Activated CD8-positive, alpha-beta T cell treated with anti-CD3 and anti-CD28 coated beads for 36 hours (primary cell): ENCODE measurements around the gene CYP4F2. TPM values are rescaled to one million over a fixed set of nuclear protein-coding genes. Genes with fewer than 3 reads are reported as not detected.
"Not testable (repeated sequence)": the region's sequence is repeated elsewhere in the genome, so short reads cannot be mapped to it uniquely, and the experiment has no call there.

ENCODE experiments used
- ATAC-seq: fragments of 200-7000 bp; cut with Tn5 transposase; one replicate; pipeline ENCODE4 v1.10.0; 2021; ENCODE audit warnings: mild to moderate bottlenecking, moderate library complexity
- CTCF ChIA-PET: fragments of 350-600 bp; sonication (Branson Sonifier 250); formaldehyde crosslinking; loops from one replicate; lab custom pipeline; 2021; ENCODE audit warnings: antibody characterized with exemption; lab: Charles Lee
- POLR2A ChIA-PET: fragments of 350-600 bp; sonication (Branson Sonifier 250); formaldehyde crosslinking; loops from one replicate; lab custom pipeline; 2021; ENCODE audit warnings: antibody characterized with exemption; lab: Charles Lee
- DNase-seq: peaks from one replicate; pipeline ENCODE4 v3.0.0-alpha.2; 2020
- H3K27ac Mint-ChIP-seq: one replicate; pipeline ENCODE4 v1.8.0; 2021; ENCODE audit warnings: mild to moderate bottlenecking, mixed read lengths
- H3K27me3 Mint-ChIP-seq: one replicate; pipeline ENCODE4 v1.8.0; 2021; ENCODE audit warnings: mixed read lengths
- H3K36me3 Mint-ChIP-seq: one replicate; pipeline ENCODE4 v1.8.0; 2021; ENCODE audit warnings: low read depth, mixed read lengths
- H3K4me1 Mint-ChIP-seq: one replicate; pipeline ENCODE4 v1.8.0; 2021; ENCODE audit warnings: low read depth, mixed read lengths
- H3K4me3 Mint-ChIP-seq: one replicate; pipeline ENCODE4 v1.8.0; 2021; ENCODE audit warnings: mild to moderate bottlenecking, moderate library complexity, mixed read lengths
- H3K9me3 Mint-ChIP-seq: one replicate; pipeline ENCODE4 v1.8.0; 2021; ENCODE audit warnings: mixed read lengths
- CTCF ChIP-seq: fragments of 200-600 bp; IDR thresholded peaks from one replicate; pipeline ENCODE4 v1.8.0; 2022; ENCODE audit warnings: antibody characterized with exemption, mild to moderate bottlenecking
- intact Hi-C: fragments of 100-400 bp; cut with micrococcal nuclease; formaldehyde crosslinking; loops from one replicate; pipeline ENCODE4 v1.10.0; 2022
- total RNA-seq, 2 experiments: library from RNA; stranded (reverse); gene quantifications; one replicate each; pipeline ENCODE4 v1.2.3, GENCODE V29; 2021

The CYP4F2 gene
- total RNA-seq, 2 experiments from 2014 or later: 0.18 TPM; not detected in 1

- no peak for ATAC-seq
- H3K36me3 Mint-ChIP-seq: no peaks in the 10 kb centered on the region
- no peak for TF ChIP-seq CTCF
- intact Hi-C loops: no loop called here
- no peak overlapping the region for H3K27ac Mint-ChIP-seq
- ChIA-PET CTCF (no interaction called here), POLR2A (no interaction called here)
- no peak overlapping the region for H3K4me3 Mint-ChIP-seq
- no peak for DNase-seq
- no peaks in the 10 kb centered on the region for H3K9me3 Mint-ChIP-seq
- no peaks in the 10 kb centered on the region for H3K4me1 Mint-ChIP-seq
- H3K27me3 Mint-ChIP-seq: peaks cover 5% of the 10 kb centered on the region
Measured at GRCh38 chr19:15894359-15894758, 3.5 kb downstream of the CYP4F2 start.

DNA sequence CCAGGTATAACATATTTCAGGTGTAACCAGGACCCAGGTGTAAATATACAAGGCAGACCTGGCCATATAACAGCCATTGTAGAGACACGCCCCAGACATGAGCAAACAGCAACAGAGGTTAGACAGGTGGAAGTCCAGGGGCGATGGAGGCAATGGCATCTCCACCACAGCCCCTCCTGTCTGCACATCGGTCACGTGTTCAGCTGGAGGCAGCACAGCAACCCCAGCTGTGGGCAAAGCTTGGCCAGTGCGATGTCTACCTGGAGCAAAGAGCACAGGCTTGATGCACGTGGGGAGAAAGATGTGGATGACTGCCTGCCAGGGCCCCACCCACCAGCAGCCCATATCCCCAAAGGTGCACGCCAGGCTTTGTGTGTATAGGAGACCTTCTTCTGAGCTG lies 4.4 kb downstream of the CYP4F2 start:
- no peaks in the 10 kb centered on the region for H3K4me1 Mint-ChIP-seq
- ChIA-PET POLR2A (no interaction called here), CTCF (no interaction called here)

DNA sequence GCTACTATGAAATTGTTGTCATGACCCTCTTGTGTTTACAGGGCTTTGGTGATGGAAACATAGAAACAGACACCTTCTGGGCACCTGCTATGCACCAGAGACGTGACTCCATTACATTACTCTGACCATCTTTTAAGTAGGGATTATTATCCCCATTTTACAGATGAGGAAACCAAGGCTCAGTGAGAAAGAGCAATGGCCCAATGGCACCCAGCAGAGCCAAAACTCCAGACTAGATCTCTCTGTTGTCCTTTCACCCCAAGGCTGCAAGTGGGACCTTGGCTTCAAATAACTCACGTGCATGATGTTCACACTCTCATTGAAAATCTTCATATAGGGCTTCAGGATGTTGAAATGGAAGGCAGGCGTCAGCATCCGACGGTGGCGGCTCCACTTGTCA lies 5.9 kb downstream of the CYP4F2 start:
- TF ChIP-seq CTCF: no peak
- Mint-ChIP-seq H3K36me3 (no peaks in the 10 kb centered on the region), H3K27ac (no peak overlapping the region), H3K9me3 (no peaks in the 10 kb centered on the region), H3K4me3 (no peak overlapping the region), H3K4me1 (no peaks in the 10 kb centered on the region), H3K27me3 (peaks cover 4% of the 10 kb centered on the region)
- intact Hi-C loops: no loop called here
- ATAC-seq (no peak), DNase-seq (no peak)
- ChIA-PET POLR2A (no interaction called here), CTCF (no interaction called here)

More for the DNA sequence above, 4.4 kb downstream of the CYP4F2 start:
- H3K9me3 Mint-ChIP-seq: no peaks in the 10 kb centered on the region
- peaks cover 4% of the 10 kb centered on the region for H3K27me3 Mint-ChIP-seq
- no peak for TF ChIP-seq CTCF
- intact Hi-C loops: no loop called here
- ATAC-seq (no peak), DNase-seq (no peak)
- H3K27ac Mint-ChIP-seq: no peak overlapping the region
- H3K4me3 Mint-ChIP-seq: no peak overlapping the region
- no peaks in the 10 kb centered on the region for H3K36me3 Mint-ChIP-seq

DNA sequence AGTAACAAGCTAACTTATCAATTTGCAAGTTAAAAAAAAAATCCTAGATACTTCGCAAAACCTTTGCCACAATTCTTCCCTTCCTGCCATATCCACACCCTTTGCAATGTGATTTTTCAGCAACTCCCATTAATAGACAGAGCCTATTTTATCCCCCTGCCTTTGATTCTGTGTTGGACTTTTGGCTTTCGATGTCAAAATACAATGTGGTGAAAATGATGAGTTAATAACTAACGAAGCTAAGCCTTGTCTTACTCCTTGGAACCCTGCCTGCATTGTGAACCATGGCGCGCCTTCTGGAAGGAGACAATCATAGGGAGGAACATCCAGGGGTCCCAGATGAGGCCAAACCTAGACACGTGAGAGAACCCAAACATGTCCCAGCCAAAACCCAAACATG lies 6.4 kb downstream of the CYP4F2 start:
- ChIA-PET CTCF (no interaction called here), POLR2A (no interaction called here)
- Mint-ChIP-seq H3K4me3 (no peak overlapping the region), H3K27ac (no peak overlapping the region), H3K27me3 (peaks cover 4% of the 10 kb centered on the region), H3K4me1 (no peaks in the 10 kb centered on the region), H3K36me3 (no peaks in the 10 kb centered on the region), H3K9me3 (no peaks in the 10 kb centered on the region)
- DNase-seq: no peak
- TF ChIP-seq CTCF: no peak
- ATAC-seq: no peak
- intact Hi-C loops: no loop called here

- H3K27ac Mint-ChIP-seq, H3K27me3 Mint-ChIP-seq, ATAC-seq, H3K4me3 Mint-ChIP-seq, CTCF ChIA-PET, H3K4me1 Mint-ChIP-seq, DNase-seq, intact Hi-C loops, H3K36me3 Mint-ChIP-seq, POLR2A ChIA-PET, H3K9me3 Mint-ChIP-seq: not testable (repeated sequence)
Measured at GRCh38 chr19:15889339-15889738, 8.5 kb downstream of the CYP4F2 start.

DNA sequence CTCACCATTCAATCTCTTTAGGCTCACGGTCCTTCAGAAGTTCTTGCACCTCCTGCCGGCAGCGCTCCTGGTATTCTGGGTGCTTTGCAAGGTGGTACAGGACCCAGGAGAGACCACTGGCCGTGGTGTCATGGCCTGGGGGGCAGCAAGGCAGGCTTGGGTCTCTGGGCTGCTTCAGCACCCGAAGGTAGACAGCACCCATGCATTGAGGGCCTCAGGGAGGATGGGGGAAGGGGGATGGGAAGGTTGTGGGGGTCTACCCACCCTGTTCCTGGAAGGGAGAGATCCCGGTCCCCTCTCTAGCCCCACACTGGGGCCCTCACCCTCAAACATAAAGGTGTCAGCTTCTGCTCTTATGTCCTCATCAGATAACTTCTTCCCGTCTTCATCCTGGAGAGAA lies 12.0 kb downstream of the CYP4F2 start:
- DNase-seq (no peak), ATAC-seq (no peak)
- no peak overlapping the region for H3K27ac Mint-ChIP-seq
- H3K4me1 Mint-ChIP-seq: no peaks in the 10 kb centered on the region
- POLR2A ChIA-PET: no interaction called here
- intact Hi-C loops: no loop called here
- no peak overlapping the region for H3K4me3 Mint-ChIP-seq
- no peaks in the 10 kb centered on the region for H3K9me3 Mint-ChIP-seq
- no peak for TF ChIP-seq CTCF
- no peaks in the 10 kb centered on the region for H3K36me3 Mint-ChIP-seq
- CTCF ChIA-PET: no interaction called here
- peaks cover 1% of the 10 kb centered on the region for H3K27me3 Mint-ChIP-seq
